NCI-H2171 treated with DMSO at 0.1 percent for 48 hours (cell line): Measurements from ENCODE around the gene ATF2.
A peak's percentile ranks its signal among the peaks of the same experiment; 100 is the strongest.
"Not testable (repeated sequence)": the region's sequence is repeated elsewhere in the genome, so short reads cannot be mapped to it uniquely, and the experiment has no call there.

Experiments
- DNase-seq: peaks from one replicate; lab custom pipeline; 2025; lab: John Stamatoyannopoulos, UW

ATF2 gene

DNA sequence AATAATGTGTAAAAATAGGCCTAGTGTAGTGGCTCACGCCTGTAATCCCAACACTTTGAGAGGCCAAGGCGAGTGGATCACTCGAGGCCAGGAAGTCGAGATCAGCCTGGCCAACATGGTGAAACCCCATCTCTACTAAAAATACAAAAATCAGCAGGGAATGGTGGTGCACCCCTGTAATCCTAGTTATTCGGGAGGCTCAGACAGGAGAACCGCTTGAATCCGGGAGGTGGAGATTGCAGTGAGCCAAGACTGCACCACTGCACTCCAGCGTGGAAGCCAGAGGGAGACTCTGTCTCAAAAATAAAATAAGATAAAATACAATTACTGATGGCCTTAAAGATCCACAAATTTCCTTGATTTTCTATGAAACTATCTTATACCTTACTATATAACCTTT lies 3.8 kb downstream of the ATF2 start:
- no peak for DNase-seq

DNA sequence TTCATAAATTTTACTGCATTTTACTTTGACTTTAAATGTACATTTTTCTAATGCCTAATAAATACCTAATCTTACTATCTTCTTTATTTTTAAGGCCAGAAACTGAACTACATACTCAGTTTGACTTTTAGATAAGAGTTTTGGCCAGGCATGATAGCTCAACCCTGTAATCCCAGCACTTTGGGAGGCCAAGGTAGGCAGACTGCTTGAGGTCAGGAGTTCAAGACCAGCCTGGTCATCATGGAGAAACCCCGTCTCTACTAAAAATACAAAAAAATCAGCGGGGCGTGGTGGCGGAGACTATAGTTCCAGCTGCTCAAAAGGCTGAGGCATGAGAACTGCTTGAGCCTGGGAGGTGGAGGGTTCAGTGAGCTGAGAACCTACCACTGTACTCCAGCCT lies 9.1 kb downstream of the ATF2 start:
- DNase-seq = no peak

DNA sequence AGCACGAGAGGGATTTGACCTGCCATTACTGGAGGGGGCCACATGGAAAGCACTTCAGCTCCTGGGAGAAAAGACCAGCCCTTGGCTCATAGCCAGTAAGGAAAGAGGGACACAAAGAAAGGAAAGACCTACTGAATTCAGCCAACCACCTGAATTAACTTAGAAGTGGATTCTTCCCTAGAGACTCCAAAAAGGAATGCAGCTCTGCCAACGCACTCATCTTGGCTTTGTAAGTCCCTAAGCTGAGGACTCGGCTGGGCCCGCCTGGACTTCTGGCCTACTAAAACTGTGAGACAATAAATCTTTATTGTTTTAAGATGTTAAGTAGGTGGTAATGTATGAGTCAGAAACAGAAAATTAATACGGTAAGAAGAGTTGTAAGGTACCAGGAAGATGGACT lies 11.5 kb downstream of the ATF2 start:
- DNase-seq = no peak

DNA sequence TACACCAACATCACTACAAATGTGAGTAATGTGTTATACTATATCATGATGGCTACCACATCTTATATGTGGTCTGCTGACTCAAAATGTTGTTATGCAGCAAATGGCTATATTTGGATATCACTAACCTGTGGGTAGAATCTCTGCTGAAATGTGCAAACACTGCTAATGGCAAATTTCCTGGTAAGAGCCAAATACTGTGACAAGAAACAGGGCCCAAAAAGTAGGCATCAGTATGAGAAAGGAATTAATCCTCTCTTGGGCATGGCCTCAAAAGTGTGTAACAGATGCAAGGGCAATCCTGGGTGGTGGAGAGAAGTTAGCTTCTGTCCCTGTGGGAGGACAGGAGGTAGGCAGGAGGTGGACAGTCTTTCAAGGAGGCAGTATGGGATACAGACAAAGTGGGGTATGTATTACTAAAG lies 13.3 kb downstream of the ATF2 start:
- no peak for DNase-seq

DNA sequence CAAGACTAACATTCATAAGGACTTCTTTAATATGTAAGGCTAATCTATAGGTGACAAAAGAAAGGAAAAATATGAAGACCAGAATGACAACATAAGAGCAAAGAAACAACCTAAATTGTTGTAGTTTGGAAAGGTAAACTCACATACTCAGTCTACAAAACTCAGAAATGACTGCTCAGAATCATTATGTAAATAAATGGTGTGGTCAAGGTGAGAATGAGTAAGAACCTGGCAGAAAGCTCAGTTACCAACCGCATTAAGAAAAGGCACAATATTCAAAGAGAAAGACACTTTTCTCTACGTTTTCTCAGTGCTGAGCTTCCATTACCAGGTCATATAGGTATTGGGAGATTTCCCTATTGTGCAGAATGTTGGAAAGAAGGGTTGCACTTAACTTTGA lies 15.8 kb downstream of the ATF2 start:
- no peak for DNase-seq

DNA sequence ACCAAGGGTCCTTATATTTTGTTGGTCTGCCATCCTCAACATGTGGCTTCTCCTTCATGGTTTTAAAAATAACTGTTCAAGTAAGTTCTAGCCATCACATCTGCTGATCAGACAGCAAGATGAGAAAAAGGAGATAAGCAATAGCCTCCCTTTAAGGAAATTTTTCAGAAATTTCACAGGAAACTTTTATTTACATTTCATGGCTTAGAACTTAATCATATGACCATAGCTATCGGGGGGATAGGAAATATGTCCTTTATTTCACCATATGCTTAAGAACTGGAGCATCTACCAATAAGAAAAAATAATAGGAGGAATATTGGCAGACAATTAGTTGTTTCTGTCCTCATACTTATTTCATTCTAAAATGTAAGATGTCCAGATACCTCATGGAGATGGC lies 16.2 kb downstream of the ATF2 start:
- no peak for DNase-seq

DNA sequence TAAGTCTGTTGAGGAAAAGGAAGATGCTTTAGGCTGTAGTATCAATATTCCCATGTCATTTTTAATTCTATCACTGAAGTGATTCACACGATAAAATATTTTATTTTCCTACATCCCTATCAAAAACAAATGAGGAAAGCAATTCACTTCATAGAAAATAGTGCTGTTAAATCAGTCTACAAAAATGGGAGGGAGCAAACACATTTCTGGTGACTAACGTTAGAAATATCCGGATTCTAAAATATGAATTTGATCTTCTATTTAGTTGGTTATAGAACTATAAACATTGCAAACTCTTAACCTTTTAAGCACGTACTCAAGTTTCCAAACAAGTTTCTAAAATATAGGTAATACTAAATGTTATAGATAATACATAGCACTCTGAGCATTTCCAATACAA lies 20.8 kb downstream of the ATF2 start:
- no peak for DNase-seq

DNA sequence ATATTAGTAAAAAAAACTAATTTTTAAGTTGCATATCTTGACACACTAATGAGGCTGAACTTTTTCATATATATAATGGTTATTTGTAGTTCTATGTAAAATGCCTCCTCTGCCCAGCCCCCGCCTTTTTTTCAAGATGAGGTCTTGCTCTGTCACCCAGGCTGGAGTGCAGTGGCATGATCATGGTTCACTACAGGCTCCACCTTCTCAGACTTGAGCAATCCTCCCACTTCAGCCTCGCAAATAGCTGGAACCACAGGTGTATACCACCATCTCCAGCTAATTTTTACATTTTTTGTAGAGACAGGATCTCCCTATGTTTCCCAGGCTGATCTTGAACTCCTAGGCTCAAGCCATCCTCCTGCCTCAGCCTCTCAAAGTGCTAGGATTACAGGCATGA lies 24.3 kb downstream of the ATF2 start:
- no peak for DNase-seq

DNA sequence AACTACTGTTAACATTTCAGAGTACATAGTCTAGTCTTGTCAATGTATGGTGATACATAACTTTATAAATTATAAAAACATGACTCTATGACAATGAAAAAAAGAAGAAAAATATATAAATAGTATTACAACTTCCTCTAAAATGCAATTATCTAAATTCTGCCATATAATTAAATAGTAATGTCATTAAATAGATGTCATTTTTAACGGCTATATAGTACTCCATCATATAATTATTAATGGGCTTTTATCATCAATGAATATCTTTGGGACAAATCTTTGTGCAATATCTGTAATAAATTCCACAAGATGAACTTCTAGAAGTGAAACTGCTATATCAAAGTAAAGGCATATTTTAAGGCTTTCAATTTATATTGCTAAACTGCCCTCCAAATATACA lies 24.8 kb downstream of the ATF2 start:
- DNase-seq = no peak

DNA sequence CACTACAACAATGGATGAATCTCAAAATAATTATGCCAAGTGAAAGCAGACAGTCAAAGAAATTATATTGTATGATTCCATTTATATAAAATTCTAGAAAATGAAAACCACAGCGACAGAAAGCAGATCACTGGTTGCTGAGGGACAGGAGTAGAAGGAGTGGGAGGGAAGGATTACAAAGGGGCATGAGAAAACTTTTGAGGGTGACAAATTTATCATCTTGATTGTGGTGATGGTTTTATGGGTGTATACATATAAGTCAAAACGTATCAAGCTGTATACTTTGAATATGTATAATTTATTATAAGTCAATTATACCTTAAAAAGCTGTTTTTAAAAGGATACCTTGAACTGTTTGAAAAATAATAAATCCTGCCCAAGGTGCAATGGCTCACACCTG lies 27.7 kb downstream of the ATF2 start:
- no peak for DNase-seq

DNA sequence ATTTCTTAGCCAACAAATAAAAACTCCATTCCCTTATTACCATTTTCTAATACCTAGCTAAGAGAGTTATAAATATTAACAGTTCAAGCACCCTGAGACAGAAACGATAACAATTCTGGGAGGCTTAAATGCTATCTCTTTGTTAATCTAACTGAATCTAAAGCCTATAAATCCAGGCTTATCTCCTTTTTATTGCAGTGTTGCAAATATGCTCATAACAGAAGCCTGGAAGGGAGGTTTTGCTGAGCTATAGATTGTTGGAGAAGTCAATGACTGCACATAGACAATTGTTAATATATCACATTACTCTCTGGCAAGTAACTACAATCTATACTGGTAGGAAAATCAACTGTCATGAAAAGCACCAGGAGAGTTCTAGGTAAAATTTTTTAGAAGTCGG lies 30.2 kb downstream of the ATF2 start:
- no peak for DNase-seq

DNA sequence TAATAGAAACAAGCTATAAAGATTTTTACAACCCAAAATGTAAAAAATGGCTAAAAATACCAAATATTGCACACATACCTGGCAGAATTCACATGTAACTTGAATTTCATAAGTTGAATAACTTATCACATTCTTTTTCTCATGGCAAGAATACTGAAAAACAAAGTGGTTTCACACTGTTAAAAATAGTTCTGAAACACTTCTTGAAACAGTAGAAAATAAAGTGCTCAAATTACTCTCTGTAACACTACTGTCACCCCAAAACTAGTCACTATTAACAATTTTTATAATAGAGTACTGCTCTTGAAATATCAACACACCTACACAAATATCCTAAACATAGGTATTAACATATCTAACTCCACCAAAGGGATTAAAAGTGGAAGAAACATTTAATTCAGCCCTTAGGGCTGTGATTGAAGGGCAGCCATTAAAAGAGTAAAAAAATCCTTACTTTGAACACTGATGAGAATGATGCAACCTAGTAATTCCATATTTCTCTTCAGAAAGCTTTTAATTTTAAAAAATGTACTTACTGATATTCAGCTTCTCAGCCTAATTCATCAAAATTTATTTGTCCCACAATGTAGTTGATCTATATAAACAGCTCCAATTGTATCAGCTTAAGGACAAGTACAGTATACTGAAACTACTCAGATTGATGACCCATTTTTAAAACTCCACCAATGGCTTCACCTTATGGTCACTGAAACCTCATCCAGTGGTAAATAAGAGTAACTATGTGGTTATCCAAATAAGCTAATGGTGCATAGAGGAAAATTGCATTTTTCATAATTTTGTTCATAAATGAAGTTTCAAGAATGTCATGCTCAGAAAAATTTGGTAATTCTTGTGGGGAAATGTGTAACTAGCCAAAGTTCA lies 31.4 kb downstream of the ATF2 start:
- no peak for DNase-seq

DNA sequence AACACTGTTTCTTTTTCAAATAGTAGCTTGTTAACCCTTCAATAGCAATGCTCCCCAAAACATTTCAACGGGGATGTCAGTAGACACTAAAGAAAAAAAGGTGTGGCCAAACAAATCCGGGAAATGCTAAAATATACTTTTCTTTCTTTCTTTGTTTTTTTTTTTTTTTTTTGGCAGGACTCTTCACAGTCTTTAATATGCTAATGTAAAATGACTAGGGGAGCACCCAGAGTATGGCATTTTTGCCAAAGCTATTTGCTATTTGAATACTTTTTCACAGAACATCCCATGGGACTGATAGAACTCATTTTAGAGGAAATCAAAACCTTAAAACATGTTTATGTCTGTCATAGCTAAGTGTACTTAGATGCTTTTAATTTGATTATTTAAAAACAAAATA lies 32.1 kb downstream of the ATF2 start:
- DNase-seq = no peak

DNA sequence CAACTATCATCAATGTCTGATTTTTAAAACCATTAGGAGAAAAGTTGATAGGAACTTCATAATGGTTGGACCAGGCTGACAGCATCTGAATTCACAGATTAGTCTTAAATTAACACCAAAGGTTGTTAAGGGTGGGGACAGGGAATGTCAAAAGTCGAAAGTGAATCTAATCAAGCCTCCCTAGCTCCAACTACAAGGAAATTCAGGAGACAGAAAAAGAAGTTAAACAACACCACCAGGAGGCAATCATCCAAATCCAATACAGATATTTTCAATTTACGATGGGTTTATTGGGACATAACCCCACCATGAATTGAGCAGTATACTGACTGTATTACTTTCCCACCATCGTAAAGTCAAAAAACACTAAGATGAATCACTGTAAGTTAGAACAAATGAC lies 32.8 kb downstream of the ATF2 start:
- no peak for DNase-seq

DNA sequence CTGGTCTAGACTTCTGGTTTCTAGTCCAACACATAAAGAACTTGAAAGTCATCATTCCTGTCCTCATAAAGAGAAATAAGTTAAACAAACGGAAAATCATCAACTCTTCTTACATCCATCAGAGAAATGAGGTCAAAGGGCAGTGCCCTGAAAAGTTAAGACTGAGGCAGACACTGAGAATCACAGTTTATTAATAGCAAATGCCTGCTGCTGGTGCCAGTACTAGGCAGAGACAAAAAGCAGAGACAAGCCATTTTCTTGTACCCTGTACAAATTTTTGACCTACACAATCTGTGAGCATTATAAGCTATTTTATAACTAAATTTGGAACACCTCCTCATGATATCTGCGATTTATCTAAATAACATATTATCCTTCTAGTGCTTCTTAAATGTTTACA lies 36.8 kb downstream of the ATF2 start:
- no peak for DNase-seq

DNA sequence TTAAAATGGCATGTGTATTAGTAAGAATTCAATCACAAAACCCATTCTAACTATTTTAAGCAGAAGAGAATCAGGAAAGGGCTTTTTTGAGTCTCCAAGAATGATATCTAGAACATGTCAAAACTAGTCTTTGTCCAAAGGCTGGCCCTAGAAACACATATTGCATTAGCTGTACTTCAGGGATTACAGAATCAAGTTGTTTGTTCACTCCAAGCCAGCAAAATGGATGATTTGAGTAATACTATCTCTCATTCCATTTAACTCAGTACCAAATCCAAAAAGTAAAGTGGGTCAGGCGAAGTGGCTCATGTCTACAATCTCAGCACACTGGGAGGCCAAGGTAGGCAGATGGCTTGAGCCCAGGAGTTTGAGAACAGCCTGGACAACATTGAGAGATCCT lies 41.3 kb downstream of the ATF2 start:
- no peak for DNase-seq

DNA sequence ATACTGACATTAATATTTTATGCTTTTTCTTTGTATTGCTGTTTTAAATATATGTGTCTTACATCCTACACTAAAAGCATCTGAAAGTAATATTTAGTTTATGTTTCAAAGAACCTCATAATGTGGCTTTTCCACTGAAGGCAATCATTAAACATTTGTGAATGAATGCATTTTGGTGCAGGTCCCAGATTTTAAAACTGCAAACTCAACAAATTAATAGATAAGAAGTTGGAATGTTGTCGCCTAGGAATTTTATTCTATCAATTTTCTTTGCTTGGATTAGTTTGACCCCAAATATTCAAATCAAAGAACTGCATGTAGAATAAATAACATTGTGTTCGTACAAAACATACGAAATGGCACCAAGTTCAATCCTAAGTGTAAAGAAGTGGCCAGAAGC lies 44.7 kb downstream of the ATF2 start:
- DNase-seq = no peak

DNA sequence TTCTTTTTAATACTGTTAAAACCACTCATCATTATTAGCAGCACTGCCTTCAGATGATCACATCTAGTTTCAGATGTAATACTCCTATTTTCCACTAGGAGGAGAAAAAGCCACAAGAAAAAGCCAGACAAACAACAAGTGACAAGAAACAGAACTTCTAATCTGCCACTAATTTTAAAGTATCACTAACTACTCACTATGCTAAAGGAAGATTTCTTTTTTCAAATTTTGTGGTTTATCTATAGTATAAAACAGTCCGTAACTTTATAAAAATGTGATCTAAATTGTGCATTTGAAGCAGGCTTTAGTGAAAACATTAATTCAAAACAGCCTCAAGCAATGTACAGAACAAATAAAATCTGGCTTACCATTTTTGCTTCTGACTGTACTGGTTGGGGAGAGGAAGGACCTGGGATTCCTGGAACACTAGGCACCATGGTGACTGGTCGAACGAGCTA lies 56.8 kb downstream of the ATF2 start:
- peak; percentile 49 for DNase-seq

DNA sequence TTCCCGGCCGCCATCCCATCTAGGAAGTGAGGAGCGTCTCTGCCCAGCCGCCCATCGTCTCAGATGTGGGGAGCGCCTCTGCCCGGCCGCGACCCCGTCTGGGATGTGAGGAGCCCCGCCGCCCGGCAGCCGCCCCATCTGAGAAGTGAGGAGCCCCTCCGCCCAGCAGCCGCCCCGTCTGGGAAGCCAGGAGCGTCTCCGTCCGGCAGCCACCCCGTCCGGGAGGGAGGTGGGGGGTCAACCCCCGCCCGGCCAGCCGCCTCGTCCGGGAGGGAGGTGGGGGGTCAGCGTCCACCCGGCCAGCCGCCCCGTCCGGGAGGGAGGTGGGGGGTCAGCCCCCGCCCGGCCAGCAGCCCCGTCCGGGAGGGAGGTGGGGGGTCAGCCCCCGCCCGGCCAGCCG lies 59.9 kb downstream of the ATF2 start:
- not testable (repeated sequence) for DNase-seq

DNA sequence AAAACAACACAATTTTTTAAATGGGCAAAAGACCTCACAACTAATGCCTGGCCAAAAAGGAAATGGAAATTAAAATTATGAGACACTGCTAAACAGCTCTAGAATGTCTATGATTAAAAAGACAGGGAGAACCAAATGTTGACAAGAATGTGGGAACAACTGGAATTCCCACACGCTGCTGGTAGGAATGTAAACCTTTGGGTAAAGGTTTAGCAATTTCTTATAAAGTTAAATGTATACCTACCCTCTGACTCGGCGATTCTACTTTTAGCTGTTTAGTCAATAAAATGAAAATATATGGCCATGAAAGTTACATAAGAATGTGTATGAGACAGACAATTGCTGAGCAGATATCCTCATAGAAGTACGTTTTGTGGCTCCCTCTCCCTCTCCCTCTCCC lies 60.9 kb downstream of the ATF2 start:
- no peak for DNase-seq

DNA sequence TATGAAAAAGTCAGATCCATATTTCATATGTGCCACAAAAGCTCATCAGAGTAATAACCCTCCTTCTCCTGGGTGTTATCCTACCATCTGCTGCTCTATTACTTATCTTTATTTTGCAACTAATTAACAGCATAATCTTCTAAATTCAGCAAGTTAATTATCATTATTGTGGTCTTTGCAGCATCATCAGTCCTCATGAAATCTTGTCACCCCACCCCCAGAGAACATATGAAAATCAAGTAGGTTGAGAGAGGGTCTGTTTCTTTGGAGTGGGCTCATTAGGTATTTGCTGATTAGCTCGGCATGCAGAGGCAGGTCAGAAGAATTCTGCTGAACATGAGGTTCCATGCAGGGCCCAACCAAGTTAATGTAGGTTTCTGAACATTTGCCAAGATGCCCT lies 64.8 kb downstream of the ATF2 start:
- DNase-seq = peak; percentile 80

DNA sequence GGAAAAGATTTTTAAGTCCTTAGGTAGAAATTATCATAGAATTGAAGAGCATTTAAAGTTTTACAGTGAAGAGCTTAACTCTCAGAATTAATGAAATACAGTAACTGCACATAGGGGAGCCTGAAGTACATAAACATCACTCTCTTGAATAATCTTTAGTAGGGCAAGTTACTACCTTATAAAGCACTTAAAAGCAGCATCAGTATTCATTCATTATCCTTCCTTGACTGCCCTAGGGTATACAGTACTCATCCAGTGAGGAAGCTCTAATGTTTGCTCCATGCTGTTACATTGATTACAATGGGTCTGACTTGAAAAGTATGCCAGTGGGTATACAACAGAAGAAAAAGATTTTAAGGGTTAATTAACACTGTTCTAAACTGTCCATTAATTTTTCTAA lies 66.5 kb downstream of the ATF2 start:
- no peak for DNase-seq

DNA sequence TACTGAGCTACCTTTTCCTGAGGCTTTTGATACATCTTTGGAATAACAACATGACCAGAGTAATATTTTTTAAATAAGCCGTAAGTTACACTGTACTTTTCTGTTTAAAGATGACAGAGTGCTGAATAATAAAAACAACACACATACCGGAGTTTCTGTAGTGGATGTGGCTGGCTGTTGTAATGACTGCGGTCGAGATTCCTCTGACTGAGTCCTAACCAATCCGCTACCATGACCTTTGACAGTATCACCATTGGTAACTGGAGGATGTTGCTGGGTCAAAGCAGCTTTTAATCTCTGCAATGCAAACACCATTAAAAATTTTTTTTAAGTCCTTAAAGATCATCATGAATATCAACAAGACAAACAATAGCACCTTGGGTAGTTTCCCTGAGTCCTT lies 70.7 kb downstream of the ATF2 start:
- DNase-seq = peak; percentile 11

DNA sequence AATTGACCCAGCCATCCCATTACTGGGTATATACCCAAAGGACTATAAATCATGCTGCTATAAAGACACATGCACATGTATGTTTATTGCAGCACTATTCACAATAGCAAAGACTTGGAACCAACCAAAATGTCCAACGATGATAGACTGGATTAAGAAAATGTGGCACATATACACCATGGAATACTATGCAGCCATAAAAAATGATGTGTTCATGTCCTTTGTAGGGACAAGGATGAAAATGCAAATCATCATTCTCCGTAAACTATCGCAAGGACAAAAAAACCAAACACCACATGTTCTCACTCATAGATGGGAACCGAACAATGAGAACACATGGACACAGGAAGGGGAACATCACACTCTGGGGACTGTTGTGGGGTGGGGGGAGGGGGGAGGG lies 83.9 kb downstream of the ATF2 start:
- DNase-seq = not testable (repeated sequence)
